RWPE1 (cell line): ENCODE measurements around the gene PM20D1.
"Not testable (repeated sequence)": the region's sequence is repeated elsewhere in the genome, so short reads cannot be mapped to it uniquely, and the experiment has no call there.

ENCODE experiments used
- CTCF ChIA-PET: fragments of 350-600 bp; sonication (Branson Sonifier 250); formaldehyde crosslinking; extraction: SDS; loops from one replicate; lab custom pipeline; 2021; lab: Yijun Ruan, JAX
- POLR2A ChIA-PET: fragments of 400-600 bp; formaldehyde crosslinking; extraction: SDS; loops from one replicate; lab custom pipeline; 2020; ENCODE audit warnings: antibody characterized with exemption; ENCODE audit not compliant: low non-redundant PET; lab: Yijun Ruan, JAX
- DNase-seq: peaks from one replicate; pipeline ENCODE4 v3.0.0; 2012; ENCODE audit warnings: low spot score
- H3K27ac ChIP-seq: fragments of 450-650 bp; 2 replicates; pipeline ENCODE4 v1.5.1; 2017
- TF ChIP-seq, protein P1 (sequence below): fragments of 450-650 bp; conservative IDR thresholded peaks from 2 replicates; pipeline ENCODE4 v1.5.1; 2017; ENCODE audit warnings: low read depth, mild to moderate bottlenecking

Gene PM20D1

DNA sequence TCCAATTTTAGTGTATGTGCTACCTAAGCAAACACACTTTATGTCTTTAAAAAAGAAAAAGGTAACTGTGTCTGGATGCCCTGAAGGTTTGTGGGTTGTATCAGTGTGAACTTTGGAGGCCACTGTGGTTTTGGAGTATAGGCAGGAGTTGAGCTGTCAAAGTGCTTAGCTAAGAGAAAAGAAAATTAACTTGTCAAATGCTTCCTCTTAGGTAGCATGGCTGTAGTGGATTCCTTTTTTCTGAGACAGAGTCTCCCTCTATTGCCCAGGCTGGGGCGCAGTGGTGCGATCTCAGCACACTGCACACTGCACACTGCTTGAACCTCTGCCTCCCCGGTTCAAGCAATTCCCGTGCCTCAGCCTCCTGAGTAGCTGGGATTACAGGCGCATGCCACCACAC is 25.8 kb downstream of the PM20D1 start:
- POLR2A ChIA-PET = interaction anchor here (0.6 kb wide), 1 partner anchor 9 kb away, joined by 6 read pairs; no protein-coding TSS in a partner anchor
- TF ChIP-seq, protein P1, sequence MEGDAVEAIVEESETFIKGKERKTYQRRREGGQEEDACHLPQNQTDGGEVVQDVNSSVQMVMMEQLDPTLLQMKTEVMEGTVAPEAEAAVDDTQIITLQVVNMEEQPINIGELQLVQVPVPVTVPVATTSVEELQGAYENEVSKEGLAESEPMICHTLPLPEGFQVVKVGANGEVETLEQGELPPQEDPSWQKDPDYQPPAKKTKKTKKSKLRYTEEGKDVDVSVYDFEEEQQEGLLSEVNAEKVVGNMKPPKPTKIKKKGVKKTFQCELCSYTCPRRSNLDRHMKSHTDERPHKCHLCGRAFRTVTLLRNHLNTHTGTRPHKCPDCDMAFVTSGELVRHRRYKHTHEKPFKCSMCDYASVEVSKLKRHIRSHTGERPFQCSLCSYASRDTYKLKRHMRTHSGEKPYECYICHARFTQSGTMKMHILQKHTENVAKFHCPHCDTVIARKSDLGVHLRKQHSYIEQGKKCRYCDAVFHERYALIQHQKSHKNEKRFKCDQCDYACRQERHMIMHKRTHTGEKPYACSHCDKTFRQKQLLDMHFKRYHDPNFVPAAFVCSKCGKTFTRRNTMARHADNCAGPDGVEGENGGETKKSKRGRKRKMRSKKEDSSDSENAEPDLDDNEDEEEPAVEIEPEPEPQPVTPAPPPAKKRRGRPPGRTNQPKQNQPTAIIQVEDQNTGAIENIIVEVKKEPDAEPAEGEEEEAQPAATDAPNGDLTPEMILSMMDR = no peak
- no peak overlapping the region for H3K27ac ChIP-seq
- CTCF ChIA-PET = no interaction called here
- DNase-seq = no peak

DNA sequence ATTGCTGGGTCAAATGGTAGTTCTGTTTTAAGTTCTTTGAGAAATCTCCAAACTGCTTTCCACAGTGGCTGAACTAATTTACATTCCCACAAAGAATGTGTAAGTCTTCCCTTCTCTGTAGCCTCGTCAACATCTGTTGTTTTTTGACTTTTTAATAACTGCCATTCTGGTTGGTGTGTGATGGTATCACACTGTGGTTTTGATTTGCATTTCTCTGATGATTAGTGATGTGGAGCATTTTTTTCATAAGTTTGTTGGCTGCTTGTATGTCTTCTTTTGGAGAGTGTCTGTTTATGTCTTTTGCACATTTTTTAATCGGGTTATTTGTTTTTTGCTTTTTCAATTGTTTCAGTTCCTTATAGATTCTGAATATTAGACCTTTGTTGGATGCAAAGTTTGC is 26.7 kb downstream of the PM20D1 start:
- DNase-seq, POLR2A ChIA-PET, CTCF ChIA-PET, H3K27ac ChIP-seq: not testable (repeated sequence)

DNA sequence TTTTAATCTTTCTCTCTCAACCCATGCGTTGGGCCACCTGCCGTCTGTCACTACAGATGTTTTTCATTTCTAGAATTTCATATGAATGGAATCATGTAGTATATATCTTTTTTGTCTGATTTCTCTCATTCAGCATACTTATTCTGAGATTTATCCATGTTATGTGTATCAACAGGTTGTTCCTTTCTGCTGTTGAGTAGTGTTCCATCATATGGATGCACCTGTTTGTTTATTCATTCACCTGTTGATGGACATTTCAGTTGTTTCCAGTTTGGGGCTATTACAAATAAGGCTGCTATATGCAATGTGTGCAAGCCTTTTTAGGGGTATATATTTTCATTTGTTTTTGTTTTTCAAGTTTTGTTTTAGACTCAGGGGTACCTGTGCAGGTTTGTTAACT is 27.5 kb downstream of the PM20D1 start:
- no peak for DNase-seq
- CTCF ChIA-PET = no interaction called here
- no peak overlapping the region for H3K27ac ChIP-seq
- TF ChIP-seq, protein P1 = no peak
- POLR2A ChIA-PET = no interaction called here

DNA sequence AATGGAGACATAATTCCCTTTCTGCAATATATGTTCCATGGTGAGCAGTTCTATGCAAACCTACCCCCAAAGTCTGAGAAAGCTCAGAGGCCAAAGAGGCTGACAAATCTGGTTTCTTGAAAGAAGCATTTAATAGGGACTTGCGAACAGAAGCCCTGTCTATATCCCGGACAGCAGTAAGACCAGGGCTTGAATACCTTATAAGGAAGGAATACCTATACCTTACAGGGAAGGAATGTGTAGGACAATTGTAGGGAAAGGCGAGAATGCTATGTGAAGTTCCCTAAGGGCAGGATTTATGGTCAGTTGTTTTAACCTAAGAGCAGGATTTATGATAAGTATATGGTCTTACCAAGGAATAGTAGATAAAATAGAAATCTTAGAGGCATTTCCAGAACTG is 31.9 kb downstream of the PM20D1 start:
- POLR2A ChIA-PET = no interaction called here

DNA sequence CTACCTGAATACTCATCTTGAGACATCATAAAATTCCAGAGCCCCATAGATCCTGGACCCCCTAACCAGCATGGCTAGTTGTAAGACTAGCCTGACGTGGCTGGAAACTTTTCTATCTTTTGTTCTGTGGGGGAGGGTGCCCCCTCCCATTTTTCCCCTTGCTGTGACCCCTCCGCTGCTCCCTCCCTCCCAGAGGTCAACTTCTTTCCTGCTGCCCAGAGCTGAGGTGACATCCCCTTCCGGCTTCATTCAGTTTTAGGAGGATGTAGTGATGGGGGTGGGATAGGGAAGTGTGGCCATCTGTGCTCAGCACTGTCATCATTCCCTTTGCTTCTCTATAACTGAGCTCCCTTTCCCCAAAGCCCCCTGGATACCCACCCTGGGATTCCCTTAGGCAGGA is 32.6 kb downstream of the PM20D1 start:
- DNase-seq = no peak
- TF ChIP-seq, protein P1 = no peak
- H3K27ac ChIP-seq = no peak overlapping the region
- ChIA-PET POLR2A (no interaction called here), CTCF (interaction anchor here (1.0 to 1.2 kb wide), 2 partner anchors 10 to 47 kb away, joined by 3 read pairs; no protein-coding TSS in a partner anchor)

More for the DNA sequence above, 31.9 kb downstream of the PM20D1 start:
- H3K27ac ChIP-seq = no peak overlapping the region
- TF ChIP-seq, protein P1 = no peak
- DNase-seq = no peak
- CTCF ChIA-PET = no interaction called here

DNA sequence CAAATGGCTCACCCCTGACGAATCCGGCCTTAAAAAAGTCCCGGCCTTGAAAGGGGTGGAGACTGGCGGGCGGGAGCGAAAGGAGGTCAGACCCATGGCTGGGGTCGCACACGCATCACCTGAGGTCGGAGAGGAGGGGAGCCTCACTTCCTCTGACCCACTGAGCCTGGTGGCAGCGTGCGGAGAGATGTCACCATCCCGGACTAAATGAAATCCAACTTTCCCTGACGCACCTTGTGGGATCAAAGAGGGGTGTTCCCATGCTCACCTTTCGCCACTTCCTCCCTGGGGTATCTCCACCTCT is 36.2 kb downstream of the PM20D1 start:
- TF ChIP-seq, protein P1 = no peak
- ChIA-PET POLR2A (no interaction called here), CTCF (no interaction called here)
- DNase-seq = no peak
- H3K27ac ChIP-seq = peak overlapping the region; percentile 76

DNA sequence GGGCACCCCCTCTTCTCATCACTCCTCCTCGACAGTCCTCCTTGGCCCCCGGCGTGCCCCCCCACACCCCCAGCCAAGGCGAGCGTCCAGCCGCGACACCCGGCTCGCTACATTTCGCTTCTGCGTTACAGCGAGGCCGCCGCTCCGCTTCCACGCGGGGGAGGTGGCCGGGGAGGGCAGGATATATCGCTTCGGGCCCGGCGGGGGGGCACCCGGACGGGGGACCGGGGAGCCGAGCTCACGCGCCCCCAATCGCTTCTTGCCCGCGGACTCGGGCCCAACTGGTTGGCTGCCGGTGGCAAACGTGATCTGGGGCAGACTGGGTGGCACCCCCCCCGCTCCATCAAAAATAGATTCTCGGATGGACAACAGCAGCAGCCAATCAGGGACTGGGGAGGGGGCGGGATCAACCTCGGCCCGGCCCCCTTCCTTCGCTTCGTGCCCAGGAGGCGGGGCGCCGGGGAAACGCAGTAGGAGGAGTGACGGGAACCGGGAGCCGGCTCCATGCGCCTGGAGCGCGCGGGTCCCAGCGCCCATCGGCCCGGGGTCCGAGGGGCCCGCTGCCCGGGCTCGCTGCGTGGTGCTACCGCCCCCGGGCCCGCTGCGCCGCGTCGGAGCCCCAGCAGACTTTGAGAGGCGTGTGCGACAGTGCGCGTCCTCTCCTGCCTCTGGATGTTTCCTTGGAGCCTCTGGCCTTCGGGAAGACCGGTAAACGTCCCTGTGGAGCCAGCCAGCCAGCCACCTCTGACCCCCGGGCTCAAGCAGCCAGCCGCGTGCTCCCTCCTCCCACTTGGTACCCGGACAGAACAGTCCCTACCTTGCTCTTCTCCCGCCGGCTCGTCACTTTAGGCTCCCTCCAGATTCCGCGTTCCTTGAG is 36.8 kb downstream of the PM20D1 start, which contains the start of gene SLC41A1:
Gene SLC41A1, minus strand, starts transcription at position 321 of the 877 bp plus-strand sequence. CDS start 2,757 bp downstream, outside the sequence.
- ChIA-PET CTCF (interaction anchor here (0.7 to 3.2 kb wide), 3 partner anchors 21 to 164 kb away, joined by 3 to 16 read pairs (median 5); no protein-coding TSS in a partner anchor), POLR2A (interaction anchor here (0.5 to 0.6 kb wide), 3 partner anchors 13 to 160 kb away, joined by 3 to 4 read pairs (median 3); no protein-coding TSS in a partner anchor)
- peak; percentile 100 for DNase-seq
- TF ChIP-seq, protein P1 = no peak
- H3K27ac ChIP-seq = peak within 1 kb of the TSS; percentile 76
